GM21786 (cell line): ENCODE measurements around the gene ECI1.

Experiments
- ATAC-seq: cut with Tn5 transposase; IDR thresholded peaks from one replicate; pipeline ENCODE4 v1.9.1; 2021; ENCODE audit not compliant: unreplicated experiment

Gene ECI1

GRCh38 chr16:2197765-2198164 lies 53.6 kb downstream of the ECI1 start:
- ATAC-seq, result no peak

- ATAC-seq, result no peak
Observed at GRCh38 chr16:2196981-2197511, 54.3 kb downstream of the ECI1 start.

- no peak for ATAC-seq
Observed at GRCh38 chr16:2196162-2196980, 55.0 kb downstream of the ECI1 start, which contains the start of gene CASKIN1. Gene CASKIN1, minus strand, starts transcription at chr16:2196605. Its CDS starts 173 bp downstream, at chr16:2196432.

- ATAC-seq, result no peak
Observed at GRCh38 chr16:2195322-2196161, 55.8 kb downstream of the ECI1 start.

- ATAC-seq, result no peak
Observed at GRCh38 chr16:2194852-2195321, 56.5 kb downstream of the ECI1 start.

- no peak for ATAC-seq
Observed at GRCh38 chr16:2194166-2194834, 57.1 kb downstream of the ECI1 start.

DNA sequence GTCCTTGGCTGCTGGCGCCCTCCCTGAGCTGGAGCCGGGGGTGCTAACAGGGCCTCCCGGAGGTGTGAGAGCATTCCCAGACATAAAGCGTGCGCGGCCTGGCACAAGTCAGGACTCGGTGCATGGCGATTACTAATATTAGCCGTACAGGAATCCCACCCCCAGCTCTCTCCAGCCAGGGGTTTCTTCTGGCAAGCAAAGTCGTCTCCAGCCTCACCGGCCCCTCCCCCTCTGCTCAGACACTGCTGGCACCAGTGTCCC lies 60.0 kb downstream of the ECI1 start:
- no peak for ATAC-seq

GRCh38 chr16:2190659-2191445 lies 60.5 kb downstream of the ECI1 start:
- no peak for ATAC-seq

GRCh38 chr16:2190002-2190658 lies 61.3 kb downstream of the ECI1 start:
- ATAC-seq, result no peak
